ENCODE measurements around the gene CYB5R4.
A peak's percentile ranks its signal among the peaks of the same experiment; 100 is the strongest.

Gene CYB5R4

DNA sequence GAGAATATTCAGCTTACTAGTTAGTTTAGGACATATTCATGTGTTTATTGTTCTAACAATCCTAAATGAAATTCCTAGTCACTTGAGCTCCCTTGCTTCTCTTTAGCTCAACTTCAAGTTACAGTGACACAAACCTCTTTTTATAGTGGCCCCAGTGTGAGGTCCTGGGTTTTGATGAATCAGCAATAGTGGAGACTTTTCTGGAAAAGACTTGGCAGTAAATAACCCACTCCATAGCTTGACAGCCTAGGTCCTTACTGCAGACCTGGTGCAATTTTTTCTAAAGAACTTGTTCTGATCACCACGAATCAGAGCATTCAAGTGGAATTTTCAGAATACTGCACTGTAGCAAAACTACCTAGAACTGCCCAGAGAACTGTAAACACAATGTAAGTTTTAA lies 13.2 kb upstream of the CYB5R4 start:
- no peaks in the 10 kb centered on the region for H3K9me3 ChIP-seq (ENCODE audit: control insufficient read depth, low read length)
- H3K36me3 ChIP-seq (ENCODE audit: control insufficient read depth, insufficient read depth, low read length) = no peaks in the 10 kb centered on the region
- H3K4me1 ChIP-seq (ENCODE audit: control insufficient read depth, insufficient read depth, low read length) = no peaks in the 10 kb centered on the region
- no peak overlapping the region for H3K4me3 ChIP-seq (ENCODE audit: insufficient read depth, low read depth, low read length)
- peaks cover 8% of the 10 kb centered on the region for H3K27me3 ChIP-seq (ENCODE audit: control insufficient read depth, insufficient read depth, low read length, poor library complexity, severe bottlenecking)
- WGBS, 2 experiments = 84 to 93% methylated on average over 1 of the region's 1 CpG
- no peak overlapping the region for H3K27ac ChIP-seq (ENCODE audit: insufficient read depth, low read depth, low read length, poor library complexity, severe bottlenecking)

DNA sequence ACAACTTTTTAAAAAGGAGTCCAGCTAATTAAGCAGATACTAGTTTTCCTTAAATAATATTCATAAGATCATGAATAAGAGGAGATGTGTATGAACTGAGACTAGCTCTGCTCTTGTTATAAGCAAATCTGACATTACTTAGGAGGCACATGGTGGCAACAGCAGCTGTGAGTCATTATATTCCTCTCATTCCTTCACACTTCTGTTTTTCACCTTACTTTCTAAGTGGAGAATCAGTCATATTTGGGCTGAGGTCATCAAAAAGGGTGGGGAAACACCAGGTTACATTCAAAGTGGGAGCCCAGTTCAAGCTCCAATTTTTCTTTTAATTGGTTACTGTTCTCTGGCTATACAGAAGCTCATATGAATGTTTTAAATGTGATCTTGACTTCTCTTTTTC lies 12.3 kb upstream of the CYB5R4 start:
- H3K4me1 ChIP-seq (ENCODE audit: control insufficient read depth, insufficient read depth, low read length) = no peaks in the 10 kb centered on the region
- H3K36me3 ChIP-seq (ENCODE audit: control insufficient read depth, insufficient read depth, low read length) = no peaks in the 10 kb centered on the region
- no peak overlapping the region for H3K27ac ChIP-seq (ENCODE audit: insufficient read depth, low read depth, low read length, poor library complexity, severe bottlenecking)
- peaks cover 16% of the 10 kb centered on the region for H3K27me3 ChIP-seq (ENCODE audit: control insufficient read depth, insufficient read depth, low read length, poor library complexity, severe bottlenecking)
- H3K9me3 ChIP-seq (ENCODE audit: control insufficient read depth, low read length) = no peaks in the 10 kb centered on the region
- no peak overlapping the region for H3K4me3 ChIP-seq (ENCODE audit: insufficient read depth, low read depth, low read length)

DNA sequence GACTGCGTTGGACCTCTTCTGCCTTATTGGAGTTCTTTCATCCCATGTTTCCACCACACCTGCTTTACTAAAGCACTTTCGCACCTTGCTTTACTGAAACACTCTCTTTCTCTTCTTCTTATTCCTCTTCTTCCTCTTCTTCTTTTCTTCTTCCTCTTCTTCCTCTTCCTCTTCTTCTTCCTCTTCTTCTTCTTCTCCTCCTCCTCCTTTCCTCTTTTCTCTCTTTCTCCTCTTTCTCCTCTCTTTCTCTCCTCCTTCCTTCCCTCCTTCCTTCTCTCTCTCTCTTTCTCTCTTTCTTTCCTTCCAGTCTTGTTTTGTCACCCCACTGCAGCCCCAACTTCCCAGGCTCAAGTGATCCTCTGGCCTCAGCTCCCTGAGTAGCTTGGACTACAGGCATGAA lies 10.4 kb upstream of the CYB5R4 start:
- Histone ChIP-seq H3K9me3 (ENCODE audit: control insufficient read depth, low read length) (no peaks in the 10 kb centered on the region), H3K27me3 (ENCODE audit: control insufficient read depth, insufficient read depth, low read length, poor library complexity, severe bottlenecking) (peaks cover 36% of the 10 kb centered on the region), H3K4me1 (ENCODE audit: control insufficient read depth, insufficient read depth, low read length) (no peaks in the 10 kb centered on the region), H3K27ac (ENCODE audit: insufficient read depth, low read depth, low read length, poor library complexity, severe bottlenecking) (no peak overlapping the region), H3K36me3 (ENCODE audit: control insufficient read depth, insufficient read depth, low read length) (no peaks in the 10 kb centered on the region), H3K4me3 (ENCODE audit: insufficient read depth, low read depth, low read length) (no peak overlapping the region)
- WGBS, 2 experiments = 90 to 94% methylated on average over 2 of the region's 2 CpGs

DNA sequence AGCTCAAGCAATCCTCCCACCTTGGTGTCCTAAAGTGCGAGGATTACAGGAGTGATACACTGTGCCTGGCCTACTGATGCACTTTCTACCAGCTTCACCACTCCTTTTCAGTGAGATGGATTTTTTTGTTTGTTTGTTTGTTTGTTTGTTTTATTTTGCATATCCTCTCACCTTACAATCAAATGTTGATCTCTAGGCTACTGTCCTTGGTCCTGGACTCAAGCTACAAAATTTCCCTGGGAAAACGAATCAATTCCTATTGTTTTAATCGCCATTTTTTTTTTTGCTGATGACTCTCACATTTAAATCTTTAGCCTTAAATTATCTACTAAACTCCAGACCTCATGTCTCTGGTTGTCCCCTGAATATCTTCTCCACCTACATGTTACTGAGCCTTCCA lies 9.9 kb upstream of the CYB5R4 start:
- WGBS, 2 experiments = 83 to 90% methylated on average over 3 of the region's 3 CpGs
- no peaks in the 10 kb centered on the region for H3K36me3 ChIP-seq (ENCODE audit: control insufficient read depth, insufficient read depth, low read length)
- H3K27me3 ChIP-seq (ENCODE audit: control insufficient read depth, insufficient read depth, low read length, poor library complexity, severe bottlenecking) = peaks cover 41% of the 10 kb centered on the region
- no peaks in the 10 kb centered on the region for H3K9me3 ChIP-seq (ENCODE audit: control insufficient read depth, low read length)
- H3K4me1 ChIP-seq (ENCODE audit: control insufficient read depth, insufficient read depth, low read length) = no peaks in the 10 kb centered on the region
- H3K4me3 ChIP-seq (ENCODE audit: insufficient read depth, low read depth, low read length) = no peak overlapping the region
- no peak overlapping the region for H3K27ac ChIP-seq (ENCODE audit: insufficient read depth, low read depth, low read length, poor library complexity, severe bottlenecking)

DNA sequence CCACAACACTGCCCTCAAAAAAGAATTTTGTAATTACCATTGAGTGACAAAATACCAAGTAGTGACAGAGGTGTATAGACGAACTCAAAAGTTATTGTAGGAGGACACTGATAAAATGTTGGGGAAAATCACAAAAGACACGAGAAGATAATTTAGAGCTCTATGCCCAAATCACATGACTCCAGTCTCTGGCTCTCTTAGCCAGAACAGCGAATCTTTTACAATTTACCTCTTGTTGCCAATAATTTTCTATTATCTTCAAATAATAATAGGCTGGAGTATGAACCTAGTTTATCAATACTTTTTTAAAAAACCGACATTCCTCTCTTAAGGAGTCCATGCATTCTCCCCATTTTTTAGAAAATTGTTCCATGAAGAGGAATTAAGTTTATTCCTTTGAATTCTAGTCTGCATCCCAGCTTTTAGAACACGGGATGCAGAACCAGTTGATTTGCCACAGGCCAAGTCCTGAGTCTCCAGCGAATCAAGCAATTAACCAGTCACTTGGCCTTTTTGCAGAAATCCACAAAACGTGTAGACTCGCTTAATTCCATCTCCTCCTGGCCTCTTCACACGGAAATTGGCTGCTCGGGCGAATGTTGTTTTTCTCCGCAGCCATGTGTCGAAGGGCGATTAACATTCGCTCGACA lies 6.8 kb upstream of the CYB5R4 start:
- Histone ChIP-seq H3K9me3 (ENCODE audit: control insufficient read depth, low read length) (no peaks in the 10 kb centered on the region), H3K36me3 (ENCODE audit: control insufficient read depth, insufficient read depth, low read length) (no peaks in the 10 kb centered on the region), H3K4me3 (ENCODE audit: insufficient read depth, low read depth, low read length) (peak overlapping the region; percentile 50), H3K4me1 (ENCODE audit: control insufficient read depth, insufficient read depth, low read length) (no peaks in the 10 kb centered on the region), H3K27ac (ENCODE audit: insufficient read depth, low read depth, low read length, poor library complexity, severe bottlenecking) (no peak overlapping the region), H3K27me3 (ENCODE audit: control insufficient read depth, insufficient read depth, low read length, poor library complexity, severe bottlenecking) (peaks cover 61% of the 10 kb centered on the region)
- WGBS, 2 experiments = 17 to 24% methylated on average over 15 to 16 of the region's 16 CpGs

DNA sequence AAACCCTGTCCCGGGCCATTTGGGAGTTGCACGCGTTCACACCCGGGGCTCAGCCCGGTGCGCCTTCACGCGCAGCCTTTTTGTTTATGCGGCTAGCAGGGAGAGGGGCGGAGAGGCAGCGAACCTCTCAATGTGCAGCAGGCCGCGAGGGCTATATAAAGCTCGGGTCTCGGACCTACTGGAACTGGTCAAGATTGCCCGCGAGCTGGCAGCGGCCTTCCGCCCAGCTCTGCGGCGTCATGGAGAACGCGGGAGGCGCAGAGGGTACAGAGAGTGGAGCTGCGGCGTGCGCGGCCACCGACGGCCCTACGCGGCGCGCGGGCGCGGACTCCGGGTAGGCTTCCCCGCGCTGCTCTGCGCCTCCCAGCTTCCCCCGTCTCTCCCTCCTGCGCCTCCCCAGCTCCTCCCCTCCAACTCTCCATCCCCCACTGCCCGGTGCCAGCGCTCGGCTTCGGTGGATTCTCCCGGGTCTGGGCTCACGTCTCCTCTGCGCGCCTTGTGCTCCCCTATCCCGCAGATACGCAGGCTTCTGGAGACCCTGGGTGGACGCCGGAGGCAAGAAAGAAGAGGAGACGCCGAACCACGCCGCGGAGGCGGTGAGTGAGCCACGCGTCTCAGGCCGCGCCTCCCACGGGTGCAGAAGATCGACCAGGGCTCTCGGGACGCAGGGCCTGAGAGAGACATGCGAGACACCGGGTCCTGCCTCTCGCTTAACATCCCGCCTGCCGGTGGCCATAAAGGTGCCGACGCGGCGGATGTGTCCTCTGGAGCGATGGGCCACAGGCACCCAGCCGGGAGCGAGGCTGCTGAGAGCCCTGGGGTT lies 6.1 kb upstream of the CYB5R4 start, which contains the start of gene RIPPLY2:
Gene RIPPLY2 (plus strand): TSS at position 183 of the 823 bp plus-strand sequence. CDS start 57 bp downstream, at position 240.
- WGBS, 2 experiments = 0 to 1% methylated on average over 81 of the region's 81 CpGs
- Histone ChIP-seq H3K4me1 (ENCODE audit: control insufficient read depth, insufficient read depth, low read length) (no peaks in the 10 kb centered on the region), H3K4me3 (ENCODE audit: insufficient read depth, low read depth, low read length) (peak within 1 kb of the TSS; percentile 50), H3K9me3 (ENCODE audit: control insufficient read depth, low read length) (no peaks in the 10 kb centered on the region), H3K27ac (ENCODE audit: insufficient read depth, low read depth, low read length, poor library complexity, severe bottlenecking) (no peak within 1 kb of the TSS), H3K36me3 (ENCODE audit: control insufficient read depth, insufficient read depth, low read length) (no peaks in the 10 kb centered on the region), H3K27me3 (ENCODE audit: control insufficient read depth, insufficient read depth, low read length, poor library complexity, severe bottlenecking) (peaks cover 61% of the 10 kb centered on the region)

DNA sequence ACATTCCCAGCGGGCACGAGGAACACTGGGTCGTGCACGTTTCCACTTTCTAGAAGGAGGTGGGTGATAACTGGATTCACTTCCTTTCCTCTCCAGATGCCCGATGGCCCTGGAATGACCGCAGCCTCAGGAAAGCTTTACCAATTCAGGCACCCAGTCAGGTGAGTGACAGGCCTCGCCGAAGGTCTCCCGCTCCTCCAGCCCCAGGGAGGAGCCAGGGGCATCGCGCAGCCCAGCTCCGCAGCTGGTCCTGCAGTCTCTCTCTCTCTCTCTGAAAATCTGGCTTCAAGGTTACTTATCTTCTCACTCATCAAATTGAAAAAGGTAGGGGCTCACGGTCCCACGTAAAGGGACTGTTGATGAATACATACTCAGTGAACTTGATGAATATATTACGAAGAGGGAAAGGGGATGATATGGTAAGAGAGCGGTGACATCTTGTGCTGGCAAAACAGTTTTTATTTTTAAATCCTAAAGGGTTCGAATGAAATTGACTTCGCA lies 5.4 kb upstream of the CYB5R4 start:
- H3K27ac ChIP-seq (ENCODE audit: insufficient read depth, low read depth, low read length, poor library complexity, severe bottlenecking) = no peak overlapping the region
- no peaks in the 10 kb centered on the region for H3K4me1 ChIP-seq (ENCODE audit: control insufficient read depth, insufficient read depth, low read length)
- H3K36me3 ChIP-seq (ENCODE audit: control insufficient read depth, insufficient read depth, low read length) = no peaks in the 10 kb centered on the region
- H3K9me3 ChIP-seq (ENCODE audit: control insufficient read depth, low read length) = no peaks in the 10 kb centered on the region
- peaks cover 61% of the 10 kb centered on the region for H3K27me3 ChIP-seq (ENCODE audit: control insufficient read depth, insufficient read depth, low read length, poor library complexity, severe bottlenecking)
- 11 to 12% methylated on average over 18 of the region's 18 CpGs for WGBS, 2 experiments
- H3K4me3 ChIP-seq (ENCODE audit: insufficient read depth, low read depth, low read length) = peak overlapping the region; percentile 50

DNA sequence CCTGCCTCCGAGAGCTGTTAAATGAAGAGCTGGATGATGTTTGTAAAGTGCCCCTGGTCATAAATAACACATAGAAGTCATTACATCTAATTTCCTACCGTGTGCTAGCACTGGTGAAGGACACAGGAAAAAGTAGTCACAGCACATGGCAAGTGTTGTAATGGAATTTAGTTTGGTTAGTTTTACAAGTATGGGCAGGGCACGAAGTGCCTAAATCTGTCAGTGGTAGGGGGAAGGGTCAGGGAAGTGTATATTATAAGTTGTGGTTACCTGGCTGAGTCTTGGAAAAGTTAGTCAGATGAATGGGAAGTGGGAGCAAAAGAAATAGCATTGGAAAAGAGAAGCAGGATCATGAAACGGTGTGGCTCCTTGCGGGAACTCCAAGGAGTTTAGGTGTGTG lies 4.7 kb upstream of the CYB5R4 start:
- H3K9me3 ChIP-seq (ENCODE audit: control insufficient read depth, low read length) = no peaks in the 10 kb centered on the region
- H3K27me3 ChIP-seq (ENCODE audit: control insufficient read depth, insufficient read depth, low read length, poor library complexity, severe bottlenecking) = peaks cover 61% of the 10 kb centered on the region
- H3K27ac ChIP-seq (ENCODE audit: insufficient read depth, low read depth, low read length, poor library complexity, severe bottlenecking) = no peak overlapping the region
- no peaks in the 10 kb centered on the region for H3K36me3 ChIP-seq (ENCODE audit: control insufficient read depth, insufficient read depth, low read length)
- no peaks in the 10 kb centered on the region for H3K4me1 ChIP-seq (ENCODE audit: control insufficient read depth, insufficient read depth, low read length)
- no peak overlapping the region for H3K4me3 ChIP-seq (ENCODE audit: insufficient read depth, low read depth, low read length)
- 76 to 85% methylated on average over 5 of the region's 5 CpGs for WGBS, 2 experiments

DNA sequence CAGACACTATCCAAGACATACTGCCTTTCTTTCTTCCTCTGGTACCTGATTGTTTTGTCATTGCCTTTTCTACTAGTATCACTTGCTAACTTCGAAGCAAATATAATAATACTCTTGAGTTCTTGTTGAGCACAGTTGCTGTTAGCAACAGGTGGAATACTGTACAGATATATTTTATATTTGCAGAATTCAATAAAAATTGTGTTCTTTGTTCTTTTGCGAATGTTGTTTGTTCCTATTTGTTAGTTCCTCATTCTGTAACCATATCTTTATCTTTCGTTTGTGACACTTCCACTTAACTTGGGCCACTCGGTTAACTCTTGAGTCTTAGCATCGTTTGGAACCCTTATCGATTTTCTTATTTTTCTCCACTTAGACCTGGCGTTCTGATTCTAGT lies 868 bp downstream of the CYB5R4 start:
- Histone ChIP-seq H3K27ac (ENCODE audit: insufficient read depth, low read depth, low read length, poor library complexity, severe bottlenecking) (no peak overlapping the region), H3K4me3 (ENCODE audit: insufficient read depth, low read depth, low read length) (peak overlapping the region; percentile 61), H3K9me3 (ENCODE audit: control insufficient read depth, low read length) (no peaks in the 10 kb centered on the region), H3K27me3 (ENCODE audit: control insufficient read depth, insufficient read depth, low read length, poor library complexity, severe bottlenecking) (peaks cover 12% of the 10 kb centered on the region), H3K4me1 (ENCODE audit: control insufficient read depth, insufficient read depth, low read length) (peaks cover 4% of the 10 kb centered on the region), H3K36me3 (ENCODE audit: control insufficient read depth, insufficient read depth, low read length) (no peaks in the 10 kb centered on the region)
- 55 to 63% methylated on average over 4 to 6 of the region's 7 CpGs for WGBS, 2 experiments

DNA sequence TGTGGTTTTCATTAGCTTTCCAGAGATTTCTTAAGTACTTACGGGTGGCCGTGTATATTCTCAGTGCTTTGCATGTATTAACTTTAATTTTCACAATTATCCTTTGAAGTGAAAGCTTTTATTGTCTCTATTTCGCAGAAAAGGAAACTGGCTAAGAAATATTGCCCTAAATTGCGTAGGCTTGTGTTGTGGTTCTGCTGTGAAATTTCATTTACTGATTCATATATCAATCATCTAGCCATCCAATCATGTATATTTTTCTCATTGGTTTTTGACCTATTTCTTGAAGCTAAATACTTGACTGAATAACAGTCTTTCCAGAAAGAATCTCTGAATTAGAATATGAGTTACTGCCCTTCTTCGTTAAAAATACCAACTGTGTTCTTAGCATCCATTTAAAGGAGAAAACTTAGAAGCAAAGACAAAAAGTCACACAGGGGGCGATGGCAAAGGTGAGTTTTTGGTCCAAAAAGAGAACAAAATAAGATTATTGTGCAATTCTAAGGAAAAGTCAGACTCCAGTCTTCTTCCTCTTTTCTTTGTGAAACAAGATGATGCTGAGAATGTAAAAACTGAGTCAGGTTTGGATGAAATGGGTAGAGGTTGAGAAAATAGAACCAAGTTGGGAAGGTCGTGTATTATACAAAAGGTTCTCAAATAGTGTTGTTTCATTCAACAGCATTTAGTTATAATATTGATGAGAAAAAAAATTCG lies 1.4 kb downstream of the CYB5R4 start:
- Histone ChIP-seq H3K9me3 (ENCODE audit: control insufficient read depth, low read length) (no peaks in the 10 kb centered on the region), H3K4me1 (ENCODE audit: control insufficient read depth, insufficient read depth, low read length) (peaks cover 4% of the 10 kb centered on the region), H3K36me3 (ENCODE audit: control insufficient read depth, insufficient read depth, low read length) (peaks cover 6% of the 10 kb centered on the region), H3K27me3 (ENCODE audit: control insufficient read depth, insufficient read depth, low read length, poor library complexity, severe bottlenecking) (peaks cover 7% of the 10 kb centered on the region), H3K27ac (ENCODE audit: insufficient read depth, low read depth, low read length, poor library complexity, severe bottlenecking) (no peak overlapping the region), H3K4me3 (ENCODE audit: insufficient read depth, low read depth, low read length) (peak overlapping the region; percentile 61)
- WGBS, 2 experiments = 79 to 86% methylated on average over 5 to 8 of the region's 8 CpGs
